OCI-LY3 (cell line): ENCODE results near the gene KRTAP6-2.

Experiments
- H2AFZ ChIP-seq: fragments of 200-600, 300-600 bp; shearing (Covaris generic); 2 replicates; pipeline ENCODE4 v1.6.0; 2014; ENCODE audit warnings: antibody characterized with exemption, low read depth, low read length
- H3K27ac ChIP-seq: fragments of 200-600, 300-600 bp; sonication (generic); 2 replicates; pipeline ENCODE4 v1.5.1; 2014; ENCODE audit warnings: mild to moderate bottlenecking, low read length, moderate library complexity, mixed read lengths
- H3K27me3 ChIP-seq: fragments of 200-600, 300-600 bp; sonication (generic); 2 replicates; pipeline ENCODE4 v1.6.1; 2014; ENCODE audit warnings: low read depth, low read length, mixed read lengths
- H3K36me3 ChIP-seq: fragments of 200-600, 300-600 bp; sonication (generic); replicated peaks from 2 replicates; pipeline ENCODE3; 2014; ENCODE audit warnings: low read depth, low read length, mixed read lengths
- H3K4me1 ChIP-seq: fragments of 300-600, 200-600 bp; sonication (generic); 2 replicates; pipeline ENCODE4 v1.6.1; 2014; ENCODE audit warnings: low read length, mixed read lengths
- H3K4me2 ChIP-seq: fragments of 200-600, 300-600 bp; sonication (generic); 2 replicates; pipeline ENCODE4 v1.6.1; 2014; ENCODE audit warnings: low read length, mixed read lengths
- H3K4me3 ChIP-seq: fragments of 300-600, 200-600 bp; sonication (generic); 2 replicates; pipeline ENCODE4 v1.5.1; 2014; ENCODE audit warnings: antibody characterized with exemption, mild to moderate bottlenecking, low read length, moderate library complexity
- H3K79me2 ChIP-seq: fragments of 300-600, 200-600 bp; shearing (Covaris generic); 2 replicates; pipeline ENCODE4 v1.6.1; 2014; ENCODE audit warnings: mild to moderate bottlenecking, low read length, mixed read lengths
- H3K9ac ChIP-seq: fragments of 300-600, 200-600 bp; shearing (Covaris generic); 2 replicates; pipeline ENCODE4 v1.6.0; 2014; ENCODE audit warnings: mild to moderate bottlenecking, low read length, moderate library complexity
- H3K9me3 ChIP-seq: fragments of 200-600, 300-600 bp; shearing (Covaris generic); 2 replicates; pipeline ENCODE4 v1.6.1; 2014; ENCODE audit warnings: low read length, mixed read lengths; ENCODE audit not compliant: insufficient read depth
- H4K20me1 ChIP-seq: fragments of 200-600, 300-600 bp; sonication (generic); 2 replicates; pipeline ENCODE4 v1.6.1; 2016; ENCODE audit warnings: low read length, mixed read lengths; ENCODE audit not compliant: insufficient read depth
- EZH2phosphoT487 ChIP-seq: fragments of 200-600 bp; shearing (Covaris generic); IDR thresholded peaks from 2 replicates; pipeline ENCODE4 v1.6.1; 2018; ENCODE audit warnings: antibody characterized with exemption, mixed run types, low read depth
- TF ChIP-seq, protein P1 (sequence below): fragments of 200-600, 300-600 bp; sonication (generic); IDR thresholded peaks from 2 replicates; pipeline ENCODE4 v1.5.1; 2014; ENCODE audit warnings: antibody characterized with exemption, low read length, low read depth

Gene KRTAP6-2

GRCh38 chr21:30563630-30564029 lies 35.1 kb downstream of the KRTAP6-2 start:
- Histone ChIP-seq H3K4me3 (no peak overlapping the region), H4K20me1 (no peaks in the 10 kb centered on the region), H3K4me2 (no peak overlapping the region), H3K27ac (no peak overlapping the region), H3K27me3 (no peaks in the 10 kb centered on the region), H3K79me2 (no peaks in the 10 kb centered on the region), H3K36me3 (no peaks in the 10 kb centered on the region), H3K4me1 (no peaks in the 10 kb centered on the region), H3K9me3 (no peaks in the 10 kb centered on the region), H3K9ac (no peak overlapping the region), H2AFZ (no peak overlapping the region)
- TF ChIP-seq, protein P1, sequence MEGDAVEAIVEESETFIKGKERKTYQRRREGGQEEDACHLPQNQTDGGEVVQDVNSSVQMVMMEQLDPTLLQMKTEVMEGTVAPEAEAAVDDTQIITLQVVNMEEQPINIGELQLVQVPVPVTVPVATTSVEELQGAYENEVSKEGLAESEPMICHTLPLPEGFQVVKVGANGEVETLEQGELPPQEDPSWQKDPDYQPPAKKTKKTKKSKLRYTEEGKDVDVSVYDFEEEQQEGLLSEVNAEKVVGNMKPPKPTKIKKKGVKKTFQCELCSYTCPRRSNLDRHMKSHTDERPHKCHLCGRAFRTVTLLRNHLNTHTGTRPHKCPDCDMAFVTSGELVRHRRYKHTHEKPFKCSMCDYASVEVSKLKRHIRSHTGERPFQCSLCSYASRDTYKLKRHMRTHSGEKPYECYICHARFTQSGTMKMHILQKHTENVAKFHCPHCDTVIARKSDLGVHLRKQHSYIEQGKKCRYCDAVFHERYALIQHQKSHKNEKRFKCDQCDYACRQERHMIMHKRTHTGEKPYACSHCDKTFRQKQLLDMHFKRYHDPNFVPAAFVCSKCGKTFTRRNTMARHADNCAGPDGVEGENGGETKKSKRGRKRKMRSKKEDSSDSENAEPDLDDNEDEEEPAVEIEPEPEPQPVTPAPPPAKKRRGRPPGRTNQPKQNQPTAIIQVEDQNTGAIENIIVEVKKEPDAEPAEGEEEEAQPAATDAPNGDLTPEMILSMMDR, result no peak
- no peak for TF ChIP-seq EZH2phosphoT487

DNA sequence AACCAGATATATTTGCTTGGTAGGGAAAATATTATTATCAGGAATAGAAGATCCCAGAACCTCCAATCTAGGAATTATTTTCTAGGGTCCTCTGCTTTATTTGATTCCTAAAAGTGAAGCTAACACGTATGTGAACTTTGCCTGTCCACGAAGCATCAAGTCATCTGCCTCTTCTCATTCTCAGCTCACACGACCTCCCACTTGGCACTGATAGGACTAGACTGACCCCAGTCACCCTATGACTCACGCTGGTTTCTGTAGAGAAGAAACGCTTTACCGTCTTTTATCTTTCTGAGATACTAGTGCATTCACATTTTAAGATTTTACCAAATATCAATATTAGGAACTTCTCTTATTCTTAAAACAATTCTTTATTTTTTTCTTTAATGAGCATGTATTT lies 35.6 kb downstream of the KRTAP6-2 start:
- Histone ChIP-seq H3K27me3 (no peaks in the 10 kb centered on the region), H3K9me3 (no peaks in the 10 kb centered on the region), H3K4me3 (no peak overlapping the region), H3K36me3 (no peaks in the 10 kb centered on the region), H2AFZ (no peak overlapping the region), H3K9ac (no peak overlapping the region), H3K4me2 (no peak overlapping the region), H4K20me1 (no peaks in the 10 kb centered on the region), H3K27ac (no peak overlapping the region), H3K4me1 (no peaks in the 10 kb centered on the region), H3K79me2 (no peaks in the 10 kb centered on the region)
- TF ChIP-seq EZH2phosphoT487, result no peak
- TF ChIP-seq, protein P1, result no peak

- no peaks in the 10 kb centered on the region for H3K27me3 ChIP-seq
- no peak for TF ChIP-seq EZH2phosphoT487
- TF ChIP-seq, protein P1, result no peak
- no peaks in the 10 kb centered on the region for H3K4me1 ChIP-seq
Measured at GRCh38 chr21:30561957-30562356, 36.7 kb downstream of the KRTAP6-2 start.

GRCh38 chr21:30561264-30561895 lies 37.3 kb downstream of the KRTAP6-2 start, which contains the start of gene KRTAP19-7:
KRTAP19-7 (minus strand) TSS chr21:30561314; CDS start chr21:30561289, 25 bp downstream.
- H2AFZ ChIP-seq, result no peak within 1 kb of the TSS
- H3K4me1 ChIP-seq, result no peaks in the 10 kb centered on the region
- no peaks in the 10 kb centered on the region for H3K79me2 ChIP-seq
- H3K27me3 ChIP-seq, result no peaks in the 10 kb centered on the region
- H3K4me2 ChIP-seq, result no peak within 1 kb of the TSS
- no peak within 1 kb of the TSS for H3K4me3 ChIP-seq
- no peak within 1 kb of the TSS for H3K9ac ChIP-seq
- H3K9me3 ChIP-seq, result no peaks in the 10 kb centered on the region
- H4K20me1 ChIP-seq, result no peaks in the 10 kb centered on the region
- H3K27ac ChIP-seq, result no peak within 1 kb of the TSS
- H3K36me3 ChIP-seq, result no peaks in the 10 kb centered on the region
- no peak for TF ChIP-seq EZH2phosphoT487
- TF ChIP-seq, protein P1, result no peak

More at GRCh38 chr21:30561957-30562356, 36.7 kb downstream of the KRTAP6-2 start:
- Histone ChIP-seq H3K4me2 (no peak overlapping the region), H3K79me2 (no peaks in the 10 kb centered on the region), H4K20me1 (no peaks in the 10 kb centered on the region), H3K27ac (no peak overlapping the region), H3K36me3 (no peaks in the 10 kb centered on the region), H3K9ac (no peak overlapping the region), H3K9me3 (no peaks in the 10 kb centered on the region), H2AFZ (no peak overlapping the region), H3K4me3 (no peak overlapping the region)
